Epithelial cell of proximal tubule (primary cell): Measurements from ENCODE around the gene KCNAB1. TPM values are rescaled to one million over a fixed set of nuclear protein-coding genes. Genes with fewer than 3 reads are reported as not detected.

Source experiments
- DNase-seq: peaks from one replicate; pipeline ENCODE4 v3.0.0-alpha.2; 2011; ENCODE audit warnings: low read depth
- H3K4me3 ChIP-seq: 2 replicates; pipeline ENCODE4 v1.5.1; 2011; ENCODE audit warnings: low read depth, mild to moderate bottlenecking, low read length
- CTCF ChIP-seq: conservative IDR thresholded peaks from 2 replicates; pipeline ENCODE4 v1.5.1; 2012; ENCODE audit warnings: low read depth, mild to moderate bottlenecking, low read length
- total RNA-seq: library from RNA; depleted of rRNA; stranded (reverse); fragments of >200 nt; gene quantifications from 2 replicates; pipeline ENCODE4 v1.2.3, GENCODE V29; 2015

Gene KCNAB1
- total RNA-seq, 1 donor from 2014 or later, result not detected

GRCh38 chr3:156489462-156489911 lies 369.1 kb downstream of the KCNAB1 start:
- DNase-seq, result peak; percentile 20
- H3K4me3 ChIP-seq, result no peak overlapping the region
- TF ChIP-seq CTCF, result no peak

GRCh38 chr3:156491192-156491591 lies 370.8 kb downstream of the KCNAB1 start:
- no peak overlapping the region for H3K4me3 ChIP-seq
- no peak for DNase-seq
- no peak for TF ChIP-seq CTCF

DNA sequence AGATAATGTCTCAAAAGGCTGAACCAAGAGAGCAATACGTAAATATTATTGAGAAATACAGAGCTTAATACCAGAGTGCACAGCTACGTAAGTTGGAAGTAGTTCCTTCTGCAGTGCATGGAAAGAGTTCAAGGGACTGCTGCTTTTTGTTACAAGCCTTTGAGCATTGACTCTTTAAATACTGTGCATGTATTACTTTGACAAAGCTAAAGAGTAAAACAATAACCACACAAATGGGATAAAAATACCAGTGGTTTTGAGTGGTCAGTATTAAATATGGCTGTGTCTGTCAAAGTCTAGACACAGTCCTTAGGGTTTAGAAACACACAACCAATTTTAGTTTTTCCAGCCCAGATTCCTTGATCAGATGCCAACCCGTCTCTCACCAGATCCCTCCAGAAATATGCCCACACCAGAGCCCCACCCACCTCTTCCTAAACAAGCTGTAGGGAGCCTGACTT lies 372.5 kb downstream of the KCNAB1 start:
- DNase-seq, result no peak
- no peak overlapping the region for H3K4me3 ChIP-seq
- TF ChIP-seq CTCF, result no peak

DNA sequence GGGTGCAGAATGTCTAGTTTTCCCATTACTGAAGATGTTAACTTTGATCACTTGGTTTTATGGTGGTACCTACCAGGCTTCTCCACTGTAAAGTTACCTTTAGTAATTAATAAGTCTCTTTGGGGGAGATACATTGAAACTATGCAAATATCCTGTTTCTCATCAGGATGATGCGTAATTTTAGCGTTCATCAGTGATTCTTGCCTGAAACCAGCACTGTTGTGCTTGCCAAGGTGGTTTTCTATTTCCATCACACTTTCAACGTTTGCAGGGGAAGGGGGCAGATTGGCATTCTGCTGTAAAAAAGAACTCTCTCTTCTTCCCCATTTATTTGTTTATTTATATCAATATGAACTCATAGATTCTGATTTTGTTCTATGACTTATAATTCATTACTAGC lies 373.5 kb downstream of the KCNAB1 start:
- no peak for DNase-seq
- H3K4me3 ChIP-seq, result no peak overlapping the region
- no peak for TF ChIP-seq CTCF

GRCh38 chr3:156495816-156496215 lies 375.4 kb downstream of the KCNAB1 start:
- H3K4me3 ChIP-seq, result no peak overlapping the region
- TF ChIP-seq CTCF, result no peak
- no peak for DNase-seq

DNA sequence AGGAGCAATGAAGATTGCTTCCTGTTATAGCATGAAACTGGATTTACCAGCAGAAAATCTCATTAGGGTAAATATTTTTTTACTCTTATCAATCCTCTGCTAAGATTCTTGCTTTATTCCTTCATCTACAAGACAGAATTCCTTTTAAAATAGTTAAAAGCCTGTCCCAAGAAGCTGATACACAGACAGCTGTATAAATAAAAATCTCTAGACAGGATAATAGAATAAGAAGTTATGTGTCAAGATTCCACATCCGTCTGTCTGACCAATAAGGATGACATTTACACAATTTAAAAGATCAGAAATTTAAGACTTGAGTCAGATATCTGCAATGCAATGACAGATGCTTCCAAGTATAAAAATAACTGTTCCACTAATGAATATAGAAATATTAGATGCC lies 376.9 kb downstream of the KCNAB1 start:
- no peak for TF ChIP-seq CTCF
- no peak overlapping the region for H3K4me3 ChIP-seq
- no peak for DNase-seq

DNA sequence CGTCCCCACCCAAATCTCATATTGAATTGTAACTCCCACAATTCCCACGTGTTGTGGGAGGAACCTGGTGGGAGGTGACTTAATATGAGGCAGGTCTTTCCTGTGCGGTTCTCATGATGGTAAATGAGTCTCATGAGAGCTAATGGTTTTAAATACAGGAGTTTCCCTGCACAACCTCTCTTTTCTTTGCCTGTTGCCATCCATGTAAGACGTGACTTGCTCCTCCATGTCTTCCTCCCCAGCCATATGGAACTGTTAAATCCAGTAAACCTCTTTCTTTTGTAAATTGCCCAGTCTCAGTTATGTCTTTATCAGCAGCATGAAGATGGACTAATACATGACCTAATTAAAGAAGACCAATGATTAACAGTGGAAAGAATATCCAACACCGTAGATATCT lies 377.9 kb downstream of the KCNAB1 start:
- no peak overlapping the region for H3K4me3 ChIP-seq
- no peak for DNase-seq
- no peak for TF ChIP-seq CTCF
